Osteoblast (primary cell): ENCODE results near the gene ISY1. TPM values are rescaled to one million over a fixed set of nuclear protein-coding genes. Genes with fewer than 3 reads are reported as not detected.

Experiments
- DNase-seq: peaks from one replicate; pipeline ENCODE4 v3.0.0; 2011; ENCODE audit warnings: low spot score, mixed read lengths; ENCODE audit not compliant: insufficient read length; ENCODE audit errors: missing footprints
- H2AFZ ChIP-seq: 2 replicates; pipeline ENCODE4 v1.6.0; 2011; ENCODE audit warnings: mild to moderate bottlenecking, low read length
- H3K27ac ChIP-seq: 2 replicates; pipeline ENCODE4 v1.5.1; 2011; ENCODE audit warnings: mild to moderate bottlenecking, low read depth, low read length, moderate library complexity
- H3K27me3 ChIP-seq: 2 replicates; pipeline ENCODE4 v1.6.0; 2012; ENCODE audit warnings: mild to moderate bottlenecking, control low read depth, inconsistent platforms, low read length, moderate library complexity; ENCODE audit not compliant: insufficient read depth
- H3K36me3 ChIP-seq: 2 replicates; pipeline ENCODE4 v1.5.1; 2011; ENCODE audit warnings: mild to moderate bottlenecking, low read length, control low read depth, moderate library complexity; ENCODE audit not compliant: insufficient read depth
- H3K4me1 ChIP-seq: 2 replicates; pipeline ENCODE4 v1.5.1; 2011; ENCODE audit warnings: mild to moderate bottlenecking, low read length, control low read depth, moderate library complexity; ENCODE audit not compliant: insufficient read depth
- H3K4me2 ChIP-seq: 2 replicates; pipeline ENCODE4 v1.6.0; 2011; ENCODE audit warnings: mild to moderate bottlenecking, low read length; ENCODE audit not compliant: insufficient read depth
- H3K4me3 ChIP-seq: fragments of 200-600 bp; sonication (generic); 3 replicates; pipeline ENCODE4 v1.5.1; 2012; ENCODE audit warnings: mild to moderate bottlenecking, low read length, inconsistent platforms; ENCODE audit not compliant: insufficient read depth
- H3K79me2 ChIP-seq: 2 replicates; pipeline ENCODE4 v1.6.0; 2012; ENCODE audit warnings: mild to moderate bottlenecking, low read length, control low read depth, inconsistent platforms; ENCODE audit not compliant: insufficient read depth
- H3K9me3 ChIP-seq: 2 replicates; pipeline ENCODE4 v1.5.1; 2011; ENCODE audit warnings: low read depth, low read length, control low read depth
- H4K20me1 ChIP-seq: 2 replicates; pipeline ENCODE4 v1.6.0; 2012; ENCODE audit warnings: mild to moderate bottlenecking, low read length, control low read depth; ENCODE audit not compliant: insufficient read depth
- total RNA-seq: library from RNA; depleted of rRNA; stranded (reverse); fragments of >200 nt; gene quantifications from 2 replicates; pipeline ENCODE4 v1.2.3, GENCODE V29; 2012
- TF ChIP-seq, protein P1 (sequence below): IDR thresholded peaks from 2 replicates; pipeline ENCODE4 v1.5.1; 2011; ENCODE audit warnings: mild to moderate bottlenecking, low read depth, low read length, moderate library complexity; ENCODE audit errors: extremely low read depth

ISY1 gene
- total RNA-seq, 1 donor: 29.0 TPM

DNA sequence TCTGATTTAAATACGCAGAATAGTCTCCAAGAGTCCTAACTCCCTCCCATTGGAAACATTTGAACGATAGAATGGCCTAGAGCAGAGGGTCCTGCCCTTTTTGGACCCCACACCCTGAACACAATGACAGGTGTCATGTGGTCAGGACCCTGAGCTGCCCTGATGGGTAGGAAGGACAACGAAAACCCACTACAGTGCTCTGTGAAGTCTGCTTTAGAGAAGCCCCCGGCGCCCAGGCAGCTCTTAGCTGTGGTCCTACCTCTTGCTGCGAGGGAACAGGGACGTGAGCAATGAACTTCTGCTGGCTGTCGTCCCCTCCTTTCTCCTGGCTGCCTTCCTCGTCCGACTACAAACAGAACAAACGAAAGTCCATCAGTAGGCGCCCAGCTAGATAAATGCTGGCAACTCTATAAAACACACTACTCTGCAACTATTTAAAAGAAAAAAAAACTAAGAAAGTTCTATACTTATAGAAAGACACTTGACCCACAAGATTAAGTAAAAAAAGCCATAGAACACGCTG, 30.5 kb downstream of the ISY1 start:
- Histone ChIP-seq H3K79me2 (no peaks in the 10 kb centered on the region), H3K27ac (no peak overlapping the region), H3K9me3 (no peaks in the 10 kb centered on the region), H2AFZ (no peak overlapping the region), H4K20me1 (no peaks in the 10 kb centered on the region), H3K4me2 (no peak overlapping the region), H3K4me1 (no peaks in the 10 kb centered on the region), H3K4me3 (no peak overlapping the region), H3K36me3 (peaks cover 55% of the 10 kb centered on the region), H3K27me3 (no peaks in the 10 kb centered on the region)
- peak; percentile 51 for DNase-seq
- TF ChIP-seq, protein P1, sequence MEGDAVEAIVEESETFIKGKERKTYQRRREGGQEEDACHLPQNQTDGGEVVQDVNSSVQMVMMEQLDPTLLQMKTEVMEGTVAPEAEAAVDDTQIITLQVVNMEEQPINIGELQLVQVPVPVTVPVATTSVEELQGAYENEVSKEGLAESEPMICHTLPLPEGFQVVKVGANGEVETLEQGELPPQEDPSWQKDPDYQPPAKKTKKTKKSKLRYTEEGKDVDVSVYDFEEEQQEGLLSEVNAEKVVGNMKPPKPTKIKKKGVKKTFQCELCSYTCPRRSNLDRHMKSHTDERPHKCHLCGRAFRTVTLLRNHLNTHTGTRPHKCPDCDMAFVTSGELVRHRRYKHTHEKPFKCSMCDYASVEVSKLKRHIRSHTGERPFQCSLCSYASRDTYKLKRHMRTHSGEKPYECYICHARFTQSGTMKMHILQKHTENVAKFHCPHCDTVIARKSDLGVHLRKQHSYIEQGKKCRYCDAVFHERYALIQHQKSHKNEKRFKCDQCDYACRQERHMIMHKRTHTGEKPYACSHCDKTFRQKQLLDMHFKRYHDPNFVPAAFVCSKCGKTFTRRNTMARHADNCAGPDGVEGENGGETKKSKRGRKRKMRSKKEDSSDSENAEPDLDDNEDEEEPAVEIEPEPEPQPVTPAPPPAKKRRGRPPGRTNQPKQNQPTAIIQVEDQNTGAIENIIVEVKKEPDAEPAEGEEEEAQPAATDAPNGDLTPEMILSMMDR: no peak

DNA sequence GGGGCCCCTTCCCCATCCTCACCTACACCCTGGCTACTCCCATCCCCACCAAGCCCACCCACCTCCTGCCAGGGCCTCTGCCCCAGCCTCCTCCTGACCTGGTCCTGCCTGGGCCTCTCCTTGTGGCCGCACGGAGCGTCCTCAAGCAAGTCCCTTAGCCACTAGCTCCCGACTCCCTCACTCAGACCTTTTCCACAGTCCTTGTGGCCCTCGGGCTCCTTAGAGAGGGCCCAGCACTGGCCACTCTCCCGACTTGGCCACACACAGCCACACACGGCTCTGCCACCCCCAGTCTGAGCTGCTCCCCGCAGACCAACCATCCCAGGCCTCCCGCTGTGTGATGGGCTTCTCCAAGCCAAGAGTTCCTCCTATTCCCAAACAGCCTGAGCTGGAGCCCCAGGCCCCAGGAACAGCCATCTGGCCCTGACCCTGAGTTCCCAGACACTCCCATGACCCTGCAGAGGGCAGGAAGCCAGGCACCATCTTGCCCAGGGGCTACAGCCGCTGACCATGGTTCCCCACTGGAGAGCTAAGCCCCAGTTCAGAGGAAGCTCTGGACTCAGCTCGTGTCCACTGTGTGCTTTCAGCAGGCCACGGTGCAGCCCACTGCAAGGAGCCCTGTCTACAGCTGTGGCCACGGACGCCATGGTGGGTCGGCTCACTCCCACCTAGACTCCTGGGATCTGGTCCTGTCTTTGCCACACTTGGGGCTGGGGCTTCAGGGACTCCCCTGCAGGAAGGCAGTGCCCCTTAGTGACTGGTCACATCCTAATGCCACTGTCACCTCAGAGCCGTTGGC, 32.3 kb downstream of the ISY1 start:
- Histone ChIP-seq H3K4me2 (no peak overlapping the region), H3K27ac (no peak overlapping the region), H3K9me3 (no peaks in the 10 kb centered on the region), H4K20me1 (peaks cover under 1% of the 10 kb centered on the region), H3K4me1 (no peaks in the 10 kb centered on the region), H3K36me3 (peaks cover 41% of the 10 kb centered on the region), H2AFZ (no peak overlapping the region), H3K4me3 (no peak overlapping the region), H3K27me3 (no peaks in the 10 kb centered on the region), H3K79me2 (no peaks in the 10 kb centered on the region)
- DNase-seq: no peak
- TF ChIP-seq, protein P1: no peak

GRCh38 chr3:129126726-129127280, 34.1 kb downstream of the ISY1 start:
- Histone ChIP-seq H3K36me3 (peaks cover 28% of the 10 kb centered on the region), H3K27me3 (no peaks in the 10 kb centered on the region), H3K27ac (no peak overlapping the region), H4K20me1 (peaks cover 4% of the 10 kb centered on the region), H2AFZ (no peak overlapping the region), H3K4me3 (no peak overlapping the region), H3K4me2 (no peak overlapping the region), H3K4me1 (no peaks in the 10 kb centered on the region), H3K79me2 (no peaks in the 10 kb centered on the region), H3K9me3 (no peaks in the 10 kb centered on the region)
- peak; percentile 66 for DNase-seq
- TF ChIP-seq, protein P1: no peak

DNA sequence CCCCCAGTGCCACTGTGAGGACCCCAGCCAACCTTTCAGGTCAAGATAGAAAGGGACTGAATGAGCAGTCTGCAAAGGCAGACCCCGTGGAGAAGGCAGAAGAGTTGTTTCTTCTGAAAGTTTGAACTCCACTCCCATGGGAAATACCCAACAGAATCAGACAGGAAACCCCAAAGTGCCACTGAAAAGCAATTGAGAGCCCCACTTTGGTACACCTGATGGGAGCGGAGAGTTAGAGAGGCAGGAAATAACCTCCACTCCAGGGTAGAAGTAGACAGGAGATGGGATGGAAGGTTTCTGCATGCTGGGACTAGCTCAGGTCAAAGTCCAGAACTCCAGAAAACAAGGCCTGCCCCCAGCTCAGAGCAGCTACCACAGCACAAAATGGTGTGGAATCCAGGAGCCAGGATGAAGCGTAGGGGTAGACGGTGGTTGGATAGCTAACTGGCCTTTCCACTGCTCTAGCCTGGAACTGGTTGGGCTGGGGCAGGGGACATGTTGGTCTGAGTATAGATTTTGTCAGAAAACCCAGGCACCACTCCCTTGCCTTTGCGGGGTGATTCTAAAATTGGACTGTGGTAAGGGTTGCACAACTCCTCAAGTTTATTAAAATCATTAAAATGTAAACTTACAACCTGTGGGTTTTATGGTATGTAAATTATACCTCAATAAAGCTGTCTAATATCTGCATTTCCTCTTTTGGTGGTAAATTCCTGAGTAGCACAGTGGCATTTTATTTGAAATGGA, 37.4 kb downstream of the ISY1 start:
- H3K9me3 ChIP-seq: no peaks in the 10 kb centered on the region
- no peak overlapping the region for H2AFZ ChIP-seq
- DNase-seq: peak; percentile 83
- H3K79me2 ChIP-seq: peaks cover 20% of the 10 kb centered on the region
- H4K20me1 ChIP-seq: peaks cover 22% of the 10 kb centered on the region
- TF ChIP-seq, protein P1: no peak
- no peak overlapping the region for H3K4me2 ChIP-seq
- H3K36me3 ChIP-seq: peaks cover under 1% of the 10 kb centered on the region
- no peak overlapping the region for H3K27ac ChIP-seq
- no peak overlapping the region for H3K4me3 ChIP-seq
- H3K4me1 ChIP-seq: peaks cover 18% of the 10 kb centered on the region
- no peaks in the 10 kb centered on the region for H3K27me3 ChIP-seq
